CD1c-positive myeloid dendritic cell (primary cell): ENCODE results near the gene UACA.
"Not testable (repeated sequence)": the region's sequence is repeated elsewhere in the genome, so short reads cannot be mapped to it uniquely, and the experiment has no call there.

ENCODE experiments used
- DNase-seq: peaks from one replicate; pipeline ENCODE4 v3.0.0-alpha.2; 2016; ENCODE audit errors: extremely low spot score

UACA gene

DNA sequence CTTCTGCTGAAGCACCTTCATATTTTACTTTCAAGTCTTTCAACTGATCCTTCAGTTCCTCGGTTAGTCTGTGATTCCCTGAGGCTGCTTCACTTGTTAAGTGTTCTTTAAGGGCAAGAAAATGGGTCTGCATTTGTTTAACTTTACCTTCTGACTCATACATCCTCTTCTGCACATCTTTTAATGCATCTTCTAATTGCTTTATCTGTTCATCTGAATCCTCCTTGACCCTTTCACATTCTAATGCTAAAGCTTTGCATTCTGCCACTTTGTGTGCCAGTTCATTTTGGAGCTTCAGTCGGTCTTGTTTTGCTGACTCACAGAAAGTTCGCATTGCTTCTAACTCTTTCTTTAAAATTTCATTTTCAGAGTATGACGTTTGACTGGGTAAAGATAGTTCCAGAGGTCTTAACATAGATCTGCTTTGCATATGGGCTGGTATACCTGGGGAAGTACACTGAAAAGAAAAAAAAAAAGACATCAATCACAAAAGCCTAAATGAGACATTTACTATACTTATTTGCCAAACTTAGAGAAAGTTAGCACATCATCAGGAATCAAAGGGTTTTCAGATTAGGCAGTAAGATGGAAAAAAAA lies 94.3 kb downstream of the UACA start:
- no peak for DNase-seq

DNA sequence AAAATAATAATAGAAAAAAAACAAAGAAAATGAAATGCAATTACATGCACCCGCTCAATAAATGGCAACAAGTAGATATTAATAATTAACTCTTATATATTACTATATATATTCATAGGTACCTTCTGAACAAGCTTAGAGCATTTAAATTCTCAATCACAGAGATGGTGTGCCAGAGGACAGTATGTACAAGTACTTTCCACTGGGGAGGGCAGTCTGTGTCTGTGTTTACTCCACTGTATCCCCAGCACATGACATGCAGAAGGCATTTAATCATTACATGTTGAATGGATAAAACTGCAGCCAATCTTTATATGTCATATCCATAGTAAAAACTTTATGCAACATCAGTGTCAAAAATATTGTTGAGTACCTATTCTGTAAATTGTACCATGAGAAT lies 97.8 kb downstream of the UACA start:
- no peak for DNase-seq

DNA sequence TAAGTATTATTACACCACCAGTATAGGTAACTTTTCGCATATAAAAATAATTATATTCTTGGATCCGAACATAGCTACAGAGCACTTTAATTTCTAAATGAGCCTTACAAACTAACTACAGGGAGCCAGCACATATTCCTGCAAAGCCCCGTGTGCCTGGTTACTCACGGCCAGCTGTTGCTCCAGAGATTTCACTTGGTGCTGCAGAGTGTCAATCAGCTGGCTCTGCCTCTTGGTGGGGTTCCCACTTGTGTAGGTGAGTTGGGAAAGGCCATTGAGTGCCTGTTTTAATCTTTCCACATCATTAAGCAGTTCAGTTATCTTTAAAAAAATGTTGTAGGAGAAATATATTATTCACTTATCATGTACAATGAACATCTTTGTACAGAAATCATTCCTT lies 98.9 kb downstream of the UACA start:
- DNase-seq, result no peak

DNA sequence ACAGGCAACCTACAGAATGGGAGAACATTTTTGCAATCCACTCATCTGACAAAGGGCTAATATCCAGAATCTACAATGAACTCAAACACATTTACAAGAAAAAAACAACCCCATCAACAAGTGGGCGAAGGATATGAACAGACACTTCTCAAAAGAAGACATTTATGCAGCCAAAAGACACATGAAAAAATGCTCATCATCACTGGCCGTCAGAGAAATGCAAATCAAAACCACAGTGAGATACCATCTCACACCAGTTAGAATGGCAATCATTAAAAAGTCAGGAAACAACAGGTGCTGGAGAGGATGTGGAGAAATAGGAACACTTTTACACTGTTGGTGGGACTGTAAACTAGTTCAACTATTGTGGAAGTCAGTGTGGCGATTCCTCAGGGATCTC lies 100.3 kb downstream of the UACA start:
- DNase-seq, result not testable (repeated sequence)

DNA sequence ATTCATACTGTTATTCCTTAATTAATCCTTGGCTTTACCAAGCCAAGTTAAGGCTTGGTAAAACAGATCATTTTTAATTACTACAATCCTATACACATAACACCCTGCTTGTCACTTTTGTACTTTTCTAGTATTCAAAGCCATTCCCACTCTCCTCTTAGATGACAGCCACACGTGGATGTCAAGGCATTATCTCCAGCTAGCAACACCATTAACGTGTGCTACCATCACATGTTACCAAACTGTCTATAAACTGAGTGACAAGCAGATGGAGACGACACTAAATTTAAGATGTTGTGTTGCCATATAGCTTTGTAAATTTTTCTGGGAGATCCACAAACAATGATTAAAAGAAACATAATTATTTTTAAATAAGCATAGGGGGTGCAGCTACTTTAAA lies 103.7 kb downstream of the UACA start:
- DNase-seq, result no peak

DNA sequence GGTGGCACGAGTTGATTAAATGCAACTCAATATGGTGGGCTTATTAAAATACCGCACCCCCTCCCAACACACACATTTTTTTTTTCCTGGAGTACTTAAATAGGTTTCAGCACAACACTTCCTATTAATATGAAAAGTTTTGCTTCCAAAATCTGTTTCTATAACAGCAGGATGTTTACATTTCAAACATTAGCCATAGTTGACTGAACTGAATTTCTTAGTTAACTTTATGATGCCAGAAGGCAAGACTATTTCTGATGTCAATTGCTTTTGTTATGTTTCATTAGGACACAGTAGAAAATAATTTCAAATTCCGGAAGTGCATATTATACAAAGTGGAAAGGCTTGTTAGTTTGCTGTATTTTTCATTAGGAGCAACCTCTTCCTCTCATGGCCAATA lies 104.7 kb downstream of the UACA start:
- no peak for DNase-seq

DNA sequence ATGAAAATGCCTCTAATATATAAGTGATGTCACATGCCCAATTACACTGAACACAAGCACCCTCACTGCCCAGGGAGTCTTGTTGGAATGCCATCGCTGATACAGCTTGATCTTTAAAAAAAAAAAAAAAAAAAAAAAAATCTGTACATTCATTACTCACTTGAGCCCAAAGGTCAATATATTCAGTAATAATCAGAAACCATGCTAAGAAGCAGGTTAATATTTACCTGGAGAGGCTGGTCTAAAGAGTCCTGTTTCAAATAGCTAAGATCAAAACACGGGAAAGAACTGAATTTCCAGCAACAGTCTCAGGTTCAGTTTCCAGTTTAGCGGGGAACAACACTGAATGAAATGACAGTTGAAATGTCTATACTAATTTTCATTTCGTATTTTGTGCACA lies 109.9 kb downstream of the UACA start:
- DNase-seq, result no peak

DNA sequence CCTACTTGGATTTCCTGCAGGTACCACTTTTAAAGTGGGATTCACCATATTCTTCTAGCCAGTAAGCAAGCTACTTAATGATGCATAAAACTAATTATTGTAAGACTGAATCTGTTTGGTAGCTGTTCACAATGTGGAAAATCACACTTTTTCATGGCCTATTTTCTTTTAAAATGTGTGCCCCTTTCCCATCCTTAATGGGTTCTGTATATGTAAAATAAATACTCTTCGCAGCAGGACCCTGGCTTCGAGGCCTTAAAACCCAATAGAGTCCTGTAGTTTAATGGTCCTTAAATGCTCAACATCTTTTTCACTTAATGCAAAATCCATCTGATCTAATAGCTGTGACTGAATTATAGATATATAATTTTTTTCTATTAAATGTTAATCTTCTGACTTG lies 111.0 kb downstream of the UACA start:
- DNase-seq, result no peak

DNA sequence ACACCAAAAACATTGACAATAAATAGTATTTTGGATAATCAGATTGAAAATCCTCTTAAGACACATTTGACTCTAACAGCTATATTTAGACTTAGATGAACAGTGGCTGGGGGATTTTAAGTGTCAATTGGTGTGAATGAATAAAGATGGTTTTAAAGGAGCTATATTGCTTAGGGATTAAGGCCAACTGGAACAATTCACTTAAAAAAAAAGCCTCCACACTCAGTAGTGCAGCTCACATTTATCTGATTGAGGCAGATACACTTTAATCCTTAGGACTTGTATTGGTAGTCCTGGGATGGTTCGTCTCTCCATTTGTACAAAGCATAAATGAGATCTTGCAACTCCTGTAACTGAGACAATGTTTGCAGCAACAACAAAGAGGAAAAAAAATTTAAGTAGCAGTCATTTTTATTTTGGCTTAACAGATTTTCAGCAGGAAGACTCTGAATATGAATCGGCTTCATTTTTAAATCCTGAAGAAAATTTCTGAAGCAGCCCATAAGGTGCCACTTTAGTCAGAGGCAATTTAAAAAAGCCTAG lies 112.0 kb downstream of the UACA start:
- DNase-seq, result no peak

DNA sequence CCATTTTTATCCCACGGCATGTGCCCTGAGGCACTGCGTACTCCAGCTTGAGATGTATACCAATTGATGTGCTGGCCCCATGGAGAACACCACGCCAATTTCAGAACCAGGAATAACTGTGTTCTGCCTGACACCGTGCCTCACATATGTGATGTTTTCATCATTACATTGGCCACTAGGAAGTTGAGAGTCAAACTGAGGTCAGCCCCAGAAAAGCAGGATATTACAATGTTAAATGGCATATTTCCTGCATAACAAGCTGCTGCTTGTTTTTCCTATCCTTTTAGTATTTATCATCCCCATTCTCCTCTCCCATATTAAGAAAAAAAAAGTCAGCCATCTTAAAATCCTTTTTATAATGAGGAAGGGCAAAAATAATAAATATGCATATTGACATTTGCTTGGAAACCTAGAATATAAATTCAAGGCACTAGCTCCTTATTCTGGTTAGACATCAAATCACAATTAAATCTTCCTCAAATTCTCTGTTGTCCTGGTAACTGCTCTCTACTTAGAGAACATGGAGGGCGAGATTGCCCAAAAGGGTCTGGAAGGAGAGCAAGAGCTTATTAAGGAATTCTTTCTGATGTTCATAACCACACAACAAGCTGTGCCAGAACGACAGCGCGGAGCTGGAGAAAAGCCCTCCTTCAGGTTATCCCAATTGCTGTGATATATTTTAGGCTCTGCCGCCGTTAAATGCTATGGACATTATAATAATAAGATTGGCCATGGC lies 112.6 kb downstream of the UACA start:
- DNase-seq, result no peak

DNA sequence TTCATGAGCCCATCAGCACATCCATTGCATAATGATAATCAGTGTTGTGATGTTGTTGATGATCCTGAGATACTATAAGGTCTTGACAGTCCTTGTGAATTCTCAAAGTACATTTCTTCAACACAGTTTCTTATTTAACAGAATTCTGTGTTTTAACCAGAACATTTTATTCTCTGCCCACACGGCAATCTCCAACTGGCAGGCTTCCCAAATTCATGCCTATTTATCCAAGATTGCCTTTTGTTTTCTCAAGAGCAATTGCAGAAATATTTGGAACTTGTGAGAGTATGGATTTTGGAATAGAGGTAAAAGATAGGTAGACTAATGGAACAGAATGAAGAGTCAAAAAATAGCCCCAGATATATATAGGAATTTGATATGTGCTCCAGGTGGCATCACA lies 116.0 kb downstream of the UACA start:
- no peak for DNase-seq

DNA sequence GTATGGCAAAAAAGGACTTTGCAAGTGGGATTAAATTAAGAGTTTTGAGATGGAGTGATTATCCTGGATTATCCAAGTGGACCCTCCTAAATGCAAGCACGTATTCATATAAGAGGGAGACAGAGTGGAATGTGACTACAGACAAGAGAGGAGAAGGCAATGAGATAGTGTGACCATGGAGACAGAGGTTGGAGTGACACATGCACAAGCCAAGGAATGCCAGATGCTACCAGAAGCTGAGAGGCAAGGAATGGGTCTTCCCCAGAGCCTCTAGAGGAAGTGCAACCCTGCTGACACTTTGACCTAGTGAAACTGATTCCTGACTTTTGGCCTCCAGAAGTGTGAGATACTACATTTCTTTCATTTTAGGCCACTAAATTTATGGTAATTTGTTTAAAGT lies 117.2 kb downstream of the UACA start:
- DNase-seq, result no peak

DNA sequence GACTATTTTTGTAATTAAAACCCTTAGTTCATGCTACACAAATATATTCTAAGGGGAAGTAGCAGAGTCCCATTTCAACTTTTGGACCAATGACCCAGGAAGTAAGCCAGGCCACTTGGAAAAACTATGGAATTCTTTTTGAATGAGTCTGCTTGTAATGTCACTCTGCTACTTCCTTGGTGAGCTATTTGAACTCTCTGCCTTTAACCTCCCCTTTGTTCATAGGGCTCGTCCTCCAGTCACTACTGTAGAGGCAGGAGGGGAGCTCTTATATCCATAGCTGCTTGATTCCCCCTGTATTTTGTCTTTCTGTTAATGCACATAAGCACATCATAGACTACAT lies 119.6 kb downstream of the UACA start:
- no peak for DNase-seq

DNA sequence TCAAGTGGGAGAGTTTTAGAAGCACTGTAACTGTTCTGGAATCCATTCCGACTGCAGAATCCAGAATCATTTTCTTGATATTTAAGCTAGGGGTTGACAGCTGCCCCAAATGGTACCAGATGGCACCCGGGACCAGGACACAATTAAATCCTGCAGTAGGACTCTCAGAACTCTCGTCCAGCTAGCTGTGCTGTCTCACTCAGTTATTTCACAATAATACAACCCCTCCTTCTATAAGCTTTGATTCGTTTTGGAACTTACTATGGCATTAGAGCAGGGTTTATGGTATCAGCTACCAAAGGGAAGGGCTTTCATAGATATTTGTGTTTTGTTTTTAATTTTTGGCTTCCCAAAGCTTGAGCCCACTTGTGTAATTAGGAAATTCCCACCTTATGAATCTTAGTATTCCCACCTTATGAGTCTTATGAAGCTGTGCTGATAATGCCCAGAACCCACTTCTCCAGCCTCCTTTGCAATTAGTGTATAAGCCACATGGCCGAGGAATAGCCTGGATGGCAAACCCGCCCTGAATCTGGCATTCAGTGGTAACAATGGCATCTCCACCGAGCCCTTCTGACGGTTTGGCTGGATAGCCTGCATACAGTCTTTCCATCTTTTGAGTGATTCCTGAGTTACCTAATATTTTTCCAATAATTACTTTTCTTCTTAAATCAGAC lies 120.1 kb downstream of the UACA start:
- DNase-seq, result no peak

DNA sequence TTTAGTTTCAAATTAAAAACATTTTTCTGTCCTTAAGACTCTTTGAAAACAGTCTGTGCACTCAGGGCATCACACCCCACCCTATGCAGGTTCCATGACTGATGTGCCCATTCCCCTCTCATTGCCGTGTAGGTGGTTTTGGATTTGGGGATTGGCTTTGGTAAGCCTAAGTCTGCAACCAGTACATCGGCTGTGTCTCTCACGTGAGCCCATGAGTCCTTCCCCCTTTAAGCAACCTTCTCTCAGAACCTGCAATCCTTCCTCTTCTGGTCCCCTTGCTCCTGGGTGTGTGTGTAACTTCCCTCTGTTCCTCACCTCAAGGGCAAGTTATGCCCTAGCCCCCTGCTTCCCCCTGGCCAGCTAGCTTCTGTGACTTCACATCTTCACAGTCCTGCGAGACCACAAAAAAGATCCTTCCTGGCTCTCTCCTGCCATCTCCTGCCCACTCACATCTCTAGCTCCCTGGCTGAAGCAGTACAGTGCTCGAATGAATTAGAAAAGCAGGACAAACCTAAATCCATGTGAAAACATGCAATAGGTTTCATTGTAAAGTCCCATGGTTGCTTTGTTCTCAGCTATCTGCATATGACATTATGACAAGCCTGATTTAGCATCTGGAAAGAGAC lies 126.7 kb downstream of the UACA start:
- peak; percentile 18 for DNase-seq

DNA sequence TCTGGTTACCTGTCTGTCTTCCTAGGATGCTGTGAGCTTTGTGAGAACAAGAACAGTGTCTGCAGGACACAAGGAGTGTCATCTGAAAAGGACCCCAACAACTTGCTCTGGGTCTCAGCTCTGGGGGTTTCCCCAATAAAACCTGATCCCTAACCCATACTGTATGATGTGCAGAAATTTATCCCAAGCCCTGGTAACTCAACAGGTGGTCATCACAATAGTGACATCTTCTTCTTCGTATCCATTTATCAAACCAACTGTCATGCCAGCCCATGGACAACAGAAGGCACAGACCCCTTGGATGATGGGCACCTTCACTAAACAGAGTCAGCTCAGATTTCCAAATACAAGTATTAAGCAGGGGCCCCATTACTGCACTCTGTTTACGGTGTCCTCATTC lies 127.5 kb downstream of the UACA start:
- DNase-seq, result no peak

DNA sequence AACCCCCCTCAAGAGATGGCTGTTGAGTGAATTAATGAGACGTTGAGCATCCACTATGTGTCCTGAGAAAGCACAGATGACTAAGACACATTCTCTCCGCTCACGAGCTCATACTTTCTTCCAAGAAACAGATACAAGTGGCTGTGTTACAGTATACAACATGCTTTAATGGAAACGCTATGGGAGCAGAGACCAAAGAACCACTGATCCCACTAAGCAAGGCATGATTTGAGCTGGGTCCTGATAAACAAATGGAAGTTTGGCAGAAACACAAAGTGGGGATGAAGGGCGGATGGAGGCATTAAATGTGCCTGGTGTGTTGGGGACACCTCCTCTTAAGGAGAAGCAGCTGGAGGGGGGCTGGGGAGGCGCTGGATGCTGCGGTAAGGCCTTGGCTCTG lies 129.4 kb downstream of the UACA start:
- DNase-seq, result no peak

DNA sequence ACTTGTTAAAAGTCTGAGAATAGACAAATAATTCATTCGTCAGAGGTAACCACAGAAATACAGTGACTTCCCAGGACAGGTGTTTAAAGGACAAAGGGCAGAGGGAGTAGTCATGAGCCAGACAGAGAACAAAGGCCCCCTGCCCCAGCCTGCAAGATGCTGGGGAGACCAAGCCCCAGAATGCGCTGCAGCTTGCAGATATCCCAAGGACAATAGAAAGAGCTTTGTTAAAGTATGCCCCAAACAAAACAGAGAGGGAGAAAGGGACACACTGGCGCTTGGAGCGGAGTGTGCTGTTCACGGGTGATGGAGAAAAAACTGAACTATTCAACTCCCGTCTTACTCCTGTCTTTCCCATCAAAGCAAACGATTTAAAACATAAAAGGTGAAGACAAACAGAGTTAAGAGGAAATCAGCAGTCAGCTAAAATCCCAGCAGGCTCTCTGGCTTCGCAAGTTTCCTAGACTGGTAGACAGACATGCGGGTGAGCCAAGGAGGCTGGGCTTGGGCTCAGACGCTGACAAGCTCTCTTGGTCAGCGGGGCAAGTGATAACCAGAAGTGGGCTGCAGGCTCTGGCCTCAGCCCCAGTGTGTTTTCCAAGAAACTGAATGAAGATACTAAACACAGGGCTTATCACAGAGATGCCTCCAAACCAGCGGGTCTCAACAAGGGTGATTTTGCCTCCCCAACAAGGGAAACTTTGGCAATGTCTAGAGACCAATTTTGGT lies 130.1 kb downstream of the UACA start:
- DNase-seq, result no peak

DNA sequence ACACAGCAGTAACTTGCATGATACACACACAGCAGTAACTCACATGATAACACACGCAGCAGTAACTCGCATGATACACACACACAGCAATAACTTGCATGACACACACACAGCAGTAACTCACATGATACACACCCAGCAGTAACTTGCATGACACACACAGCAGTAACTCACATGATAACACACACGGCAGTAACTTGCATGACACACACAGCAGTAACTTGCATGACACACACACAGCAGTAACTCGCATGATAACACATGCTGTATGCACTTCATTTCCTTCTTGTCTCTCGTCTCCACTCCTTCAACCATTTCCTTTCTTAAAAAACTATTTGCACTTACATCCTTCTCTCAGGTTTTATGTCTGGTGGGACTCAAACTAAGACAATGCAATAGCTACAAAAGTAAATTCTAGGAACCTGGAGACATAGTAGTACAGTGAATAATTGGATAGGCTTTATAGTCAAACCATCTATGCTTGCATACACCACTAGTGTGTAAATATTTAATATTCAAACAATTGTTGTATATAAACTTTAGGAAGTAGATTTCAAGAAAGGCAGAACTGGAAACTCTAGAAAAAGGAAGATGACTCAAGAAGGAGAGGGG lies 130.8 kb downstream of the UACA start:
- DNase-seq, result no peak

DNA sequence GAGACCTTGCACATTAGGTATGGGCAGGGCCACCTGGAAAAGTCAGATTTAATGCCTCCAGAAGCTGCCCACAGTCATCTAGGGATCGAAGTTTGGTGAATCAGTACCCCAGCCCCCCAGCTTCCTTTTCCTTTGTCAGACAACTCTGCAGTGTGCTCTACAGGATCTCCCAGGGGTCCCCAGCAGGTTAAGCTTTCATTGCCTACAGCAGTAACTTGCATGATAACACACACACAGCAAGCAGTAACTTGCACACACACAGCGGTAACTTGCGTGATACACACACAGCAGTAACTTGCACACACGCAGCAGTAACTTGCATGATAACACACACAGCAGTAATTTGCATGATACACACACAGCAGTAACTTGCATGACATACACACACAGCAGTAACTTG lies 131.3 kb downstream of the UACA start:
- DNase-seq, result no peak

DNA sequence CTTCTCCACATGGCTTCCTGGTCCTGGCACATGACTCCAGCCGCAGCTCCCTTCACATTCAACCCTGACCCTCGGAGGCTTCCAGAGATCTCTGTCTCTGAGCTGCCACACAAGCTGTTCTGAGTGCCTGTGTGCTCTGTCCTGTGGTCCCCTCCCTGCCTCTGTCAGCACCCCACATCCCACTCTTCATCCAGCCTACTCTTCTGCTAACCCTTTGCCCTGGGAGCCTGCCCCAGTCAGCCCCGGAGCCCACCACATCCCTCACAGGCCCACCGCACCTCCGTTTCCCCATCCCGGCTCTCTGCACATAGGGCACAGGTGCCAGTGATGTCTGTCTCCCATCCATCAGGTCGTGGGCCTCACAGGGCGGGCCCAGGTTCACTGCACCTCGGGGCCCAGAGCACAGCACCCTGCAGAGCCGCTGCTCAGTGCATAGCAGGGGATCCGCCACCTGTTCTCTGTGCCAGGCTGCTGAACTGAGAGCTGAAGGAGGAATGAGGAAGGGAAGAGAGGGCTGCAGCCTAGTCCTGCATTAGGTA lies 133.6 kb downstream of the UACA start:
- DNase-seq, result no peak
